ENCODE results near the gene HNF1A.
"Not testable (repeated sequence)": the region's sequence is repeated elsewhere in the genome, so short reads cannot be mapped to it uniquely, and the experiment has no call there.

DNA sequence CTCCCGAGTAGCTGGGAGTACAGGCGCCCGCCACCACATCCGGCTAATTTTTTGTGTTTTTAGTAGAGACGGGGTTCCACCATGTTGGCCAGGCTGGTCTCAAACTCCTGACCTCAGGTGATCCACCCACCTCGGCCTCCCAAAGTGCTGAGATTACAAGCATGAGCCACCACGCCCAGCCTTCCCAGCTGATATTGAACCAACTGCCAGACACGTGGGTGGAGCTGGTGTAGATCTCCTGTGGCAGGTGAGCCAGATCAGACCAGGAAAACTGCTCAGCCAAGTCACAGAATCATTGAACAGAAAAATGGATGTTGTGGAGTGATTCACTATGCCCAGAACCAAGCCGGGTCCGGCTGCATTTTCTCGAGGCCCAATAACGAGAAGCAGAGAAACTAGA lies 69.1 kb downstream of the HNF1A start:
- not testable (repeated sequence) for TF ChIP-seq POLR2A (IDR thresholded peaks at IDR 0.05)
- TF ChIP-seq, protein P1, sequence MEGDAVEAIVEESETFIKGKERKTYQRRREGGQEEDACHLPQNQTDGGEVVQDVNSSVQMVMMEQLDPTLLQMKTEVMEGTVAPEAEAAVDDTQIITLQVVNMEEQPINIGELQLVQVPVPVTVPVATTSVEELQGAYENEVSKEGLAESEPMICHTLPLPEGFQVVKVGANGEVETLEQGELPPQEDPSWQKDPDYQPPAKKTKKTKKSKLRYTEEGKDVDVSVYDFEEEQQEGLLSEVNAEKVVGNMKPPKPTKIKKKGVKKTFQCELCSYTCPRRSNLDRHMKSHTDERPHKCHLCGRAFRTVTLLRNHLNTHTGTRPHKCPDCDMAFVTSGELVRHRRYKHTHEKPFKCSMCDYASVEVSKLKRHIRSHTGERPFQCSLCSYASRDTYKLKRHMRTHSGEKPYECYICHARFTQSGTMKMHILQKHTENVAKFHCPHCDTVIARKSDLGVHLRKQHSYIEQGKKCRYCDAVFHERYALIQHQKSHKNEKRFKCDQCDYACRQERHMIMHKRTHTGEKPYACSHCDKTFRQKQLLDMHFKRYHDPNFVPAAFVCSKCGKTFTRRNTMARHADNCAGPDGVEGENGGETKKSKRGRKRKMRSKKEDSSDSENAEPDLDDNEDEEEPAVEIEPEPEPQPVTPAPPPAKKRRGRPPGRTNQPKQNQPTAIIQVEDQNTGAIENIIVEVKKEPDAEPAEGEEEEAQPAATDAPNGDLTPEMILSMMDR (IDR thresholded peaks at IDR 0.05): not testable (repeated sequence)
